HCT116 (cell line): Measurements from ENCODE around the gene KLHDC3. TPM values are rescaled to one million over a fixed set of nuclear protein-coding genes. Genes with fewer than 3 reads are reported as not detected.

ENCODE experiments used
- ATAC-seq: fragments of 200-7000 bp; cut with Tn5 transposase; 2 replicates; pipeline ENCODE4 v1.9.1; 2020; ENCODE audit warnings: mild to moderate bottlenecking, moderate library complexity
- BruUV-seq: library from RNA; stranded (reverse); fragments of 400-500 nt; replicated peaks from 2 replicates; lab custom pipeline; 2021; lab: Mats Ljungman, UMichigan
- CTCF ChIA-PET: fragments of 300-600 bp; sonication (Branson Sonifier 250); formaldehyde crosslinking; loops from one replicate; lab custom pipeline; 2021; ENCODE audit warnings: antibody characterized with exemption; lab: Charles Lee
- POLR2A ChIA-PET: fragments of 300-600, 350-600 bp; sonication (Branson Sonifier 250); formaldehyde crosslinking; loops from one replicate; lab custom pipeline; 2021; ENCODE audit warnings: antibody characterized with exemption; lab: Charles Lee
- RAD21 ChIA-PET, 2 experiments: fragments of 300-600 bp; sonication (Branson Sonifier 250); formaldehyde crosslinking; loops; one replicate each; lab custom pipeline; 2023; ENCODE audit warnings: low total read pairs in 2 of 2; ENCODE audit not compliant: uncharacterized antibody in 2 of 2, unreplicated experiment in 2 of 2, low non-redundant PET in 1 of 2; lab: Charles Lee
- DNase-seq: peaks from one replicate; pipeline ENCODE4 v3.0.0-alpha.2; 2010; ENCODE audit warnings: low read depth, low spot score
- H2AFZ ChIP-seq: fragments of 200-600 bp; shearing (Covaris generic), sonication (generic); 2 replicates; pipeline ENCODE4 v1.6.1; 2017; ENCODE audit warnings: low read depth, mixed run types, mixed read lengths, antibody characterized with exemption, low read length; ENCODE audit not compliant: poor library complexity, severe bottlenecking
- H3K27ac ChIP-seq: 2 replicates; pipeline ENCODE4 v1.5.1; 2012; ENCODE audit warnings: low read depth, low read length
- H3K27me3 ChIP-seq: fragments of 200-600 bp; sonication (generic); 2 replicates; pipeline ENCODE4 v1.6.1; 2016; ENCODE audit warnings: mixed run types, low read length, mixed read lengths; ENCODE audit not compliant: insufficient read depth
- H3K36me3 ChIP-seq, 2 experiments: fragments of 200-500 bp in 1 of 2; fragments of 200-600 bp in 1 of 2; sonication (Bioruptor generic) in 1 of 2; sonication (generic) in 1 of 2; 2 replicates each; pipeline versions ENCODE4 v1.5.1 to v1.6.1; 2014 to 2016; ENCODE audit warnings: low read length in 2 of 2, inconsistent platforms in 1 of 2, mixed read lengths in 1 of 2, mixed run types in 1 of 2; ENCODE audit not compliant: insufficient read depth in 2 of 2, control insufficient read depth in 1 of 2
- H3K4me1 ChIP-seq, 2 experiments: fragments of 200-600 bp in 1 of 2; sonication (generic) in 1 of 2; 2 replicates each; pipeline versions ENCODE4 v1.5.1 to v1.6.1; 2012 to 2017; ENCODE audit warnings: low read length in 2 of 2, inconsistent platforms in 1 of 2, mild to moderate bottlenecking in 1 of 2, mixed read lengths in 1 of 2, mixed run types in 1 of 2, moderate library complexity in 1 of 2; ENCODE audit not compliant: insufficient read depth in 2 of 2, control insufficient read depth in 1 of 2
- H3K4me2 ChIP-seq: fragments of 200-600 bp; sonication (generic); 2 replicates; pipeline ENCODE4 v1.6.1; 2017; ENCODE audit warnings: mixed run types, low read length, mixed read lengths
- H3K4me3 ChIP-seq, 2 experiments: fragments of 200-600 bp in 1 of 2; sonication (generic) in 1 of 2; replicated peaks in 1 of 2; 2 replicates each; pipeline ENCODE4 v1.5.1; 2011 to 2016; ENCODE audit warnings: low read length in 2 of 2, control low read depth in 1 of 2, low read depth in 1 of 2, mild to moderate bottlenecking in 1 of 2, mixed read lengths in 1 of 2, mixed run types in 1 of 2
- H3K79me2 ChIP-seq: fragments of 200-600 bp; sonication (generic); 2 replicates; pipeline ENCODE4 v1.6.1; 2017; ENCODE audit warnings: mild to moderate bottlenecking, mixed run types, low read length, moderate library complexity, mixed read lengths; ENCODE audit not compliant: insufficient read depth
- H3K9ac ChIP-seq: fragments of 200-600 bp; sonication (generic); 2 replicates; pipeline ENCODE4 v1.6.1; 2016; ENCODE audit warnings: low read length, mixed read lengths
- H3K9me2 ChIP-seq: fragments of 200-600 bp; sonication (generic), shearing (Covaris generic); 2 replicates; pipeline ENCODE4 v1.6.1; 2017; ENCODE audit warnings: mixed run types, mild to moderate bottlenecking, moderate library complexity; ENCODE audit not compliant: insufficient read depth
- H3K9me3 ChIP-seq, 2 experiments: fragments of 200-500 bp in 1 of 2; fragments of 200-600 bp in 1 of 2; sonication (Bioruptor generic) in 1 of 2; sonication (generic) in 1 of 2; 2 replicates each; pipeline ENCODE4 v1.6.1; 2014 to 2017; ENCODE audit warnings: low read length in 2 of 2, mixed read lengths in 2 of 2, inconsistent platforms in 1 of 2, low read depth in 1 of 2, mild to moderate bottlenecking in 1 of 2, mixed run types in 1 of 2, moderate library complexity in 1 of 2; ENCODE audit not compliant: control insufficient read depth in 1 of 2, insufficient read depth in 1 of 2
- H4K20me1 ChIP-seq: fragments of 200-600 bp; sonication (generic), shearing (Covaris generic); 2 replicates; pipeline ENCODE4 v1.6.1; 2017; ENCODE audit warnings: mixed run types, mild to moderate bottlenecking, moderate library complexity; ENCODE audit not compliant: insufficient read depth
- CEBPB ChIP-seq: IDR thresholded peaks from 2 replicates; pipeline ENCODE4 v1.6.1; 2012; ENCODE audit warnings: low read depth
- EGR1 ChIP-seq: IDR thresholded peaks from 2 replicates; pipeline ENCODE4 v1.6.1; 2012; ENCODE audit warnings: low read depth
- ELF1 ChIP-seq: IDR thresholded peaks from 2 replicates; pipeline ENCODE4 v1.6.1; 2012; ENCODE audit warnings: low read depth, borderline replicate concordance
- EZH2 ChIP-seq: fragments of 200-600 bp; sonication (generic); IDR thresholded peaks from 2 replicates; pipeline ENCODE4 v1.6.1; 2017; ENCODE audit warnings: antibody characterized with exemption, mixed run types
- EZH2phosphoT487 ChIP-seq: fragments of 200-600 bp; IDR thresholded peaks from 2 replicates; pipeline ENCODE4 v1.6.1; 2018; ENCODE audit warnings: antibody characterized with exemption, borderline replicate concordance
- FOSL1 ChIP-seq: IDR thresholded peaks from 2 replicates; pipeline ENCODE4 v1.6.1; 2012; ENCODE audit warnings: low read depth
- JUND ChIP-seq: IDR thresholded peaks from 2 replicates; pipeline ENCODE4 v1.6.1; 2012
- POLR2A ChIP-seq: IDR thresholded peaks from 2 replicates; pipeline ENCODE4 v1.7.0; 2011; ENCODE audit warnings: borderline replicate concordance; ENCODE audit not compliant: insufficient read depth, insufficient read length; ENCODE audit errors: extremely low read depth
- RAD21 ChIP-seq: IDR thresholded peaks from 2 replicates; pipeline ENCODE4 v1.6.1; 2012; ENCODE audit warnings: low read depth, mild to moderate bottlenecking
- SRF ChIP-seq: IDR thresholded peaks from 2 replicates; pipeline ENCODE4 v1.6.1; 2012; ENCODE audit warnings: low read depth
- TCF7L2 ChIP-seq: IDR thresholded peaks from 2 replicates; pipeline ENCODE4 v1.7.0; 2011; ENCODE audit warnings: borderline replicate concordance, inconsistent platforms; ENCODE audit not compliant: insufficient read depth, insufficient read length; ENCODE audit errors: extremely low read depth
- YY1 ChIP-seq: IDR thresholded peaks from 2 replicates; pipeline ENCODE4 v1.6.1; 2011; ENCODE audit warnings: low read length, low read depth, moderate library complexity, mild to moderate bottlenecking; ENCODE audit not compliant: insufficient replicate concordance; ENCODE audit errors: extremely low read depth
- ZFX ChIP-seq: fragments of 450-650 bp; IDR thresholded peaks from 2 replicates; pipeline ENCODE4 v1.6.1; 2017
- intact Hi-C: fragments of 100-400 bp; cut with micrococcal nuclease; formaldehyde crosslinking; loops from 2 replicates; pipeline ENCODE4 v1.10.0; 2022
- total RNA-seq: library from RNA; stranded (reverse); gene quantifications from one replicate; pipeline ENCODE4 v1.2.1, GENCODE V29; 2021; ENCODE audit not compliant: unreplicated experiment
- TF ChIP-seq, protein P1 (sequence below): IDR thresholded peaks from 2 replicates; pipeline ENCODE4 v1.6.1; 2012
- TF ChIP-seq, protein P2 (sequence below), 3 experiments: fragments of 200-600 bp in 1 of 3; sonication (generic) in 1 of 3; IDR thresholded peaks in 2 of 3; conservative IDR thresholded peaks in 1 of 3; 2 replicates each; pipeline ENCODE4 v1.5.1; 2012 to 2017; ENCODE audit warnings: low read depth in 2 of 3, low read length in 2 of 3, antibody characterized with exemption in 1 of 3, borderline replicate concordance in 1 of 3, control low read depth in 1 of 3, mild to moderate bottlenecking in 1 of 3, mixed read lengths in 1 of 3, mixed run types in 1 of 3, moderate library complexity in 1 of 3; ENCODE audit not compliant: insufficient read depth in 1 of 3
- TF ChIP-seq, protein P3 (sequence below): IDR thresholded peaks from 2 replicates; pipeline ENCODE4 v1.6.1; 2012; ENCODE audit warnings: low read depth

KLHDC3 gene
- total RNA-seq, 1 experiment from 2014 or later: 67.2 TPM

DNA sequence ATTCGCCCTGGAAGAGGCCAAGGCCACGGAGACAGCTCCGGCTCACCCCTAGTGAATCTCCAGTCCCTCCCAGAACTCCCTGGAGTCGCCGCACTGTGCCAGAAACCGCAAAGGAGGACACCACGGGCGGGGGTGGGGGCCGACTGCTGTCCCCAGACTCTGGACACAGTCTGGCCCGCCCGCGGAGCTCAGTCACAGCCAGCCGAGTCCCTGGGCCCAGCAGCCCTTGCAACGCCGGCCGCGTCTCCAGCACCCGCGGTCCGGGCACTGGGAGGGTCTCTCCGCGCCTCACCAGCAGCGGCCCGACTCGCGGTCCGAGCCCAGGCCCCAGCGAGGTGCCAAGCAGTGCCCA lies 35.6 kb upstream of the KLHDC3 start:
- peaks cover 26% of the 10 kb centered on the region for H3K79me2 ChIP-seq
- TF ChIP-seq, protein P1, sequence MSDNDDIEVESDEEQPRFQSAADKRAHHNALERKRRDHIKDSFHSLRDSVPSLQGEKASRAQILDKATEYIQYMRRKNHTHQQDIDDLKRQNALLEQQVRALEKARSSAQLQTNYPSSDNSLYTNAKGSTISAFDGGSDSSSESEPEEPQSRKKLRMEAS: no peak
- TF ChIP-seq RAD21 (no peak), EZH2phosphoT487 (no peak), JUND (no peak), ELF1 (no peak), EGR1 (no peak), YY1 (no peak), ZFX (no peak), EZH2 (no peak), FOSL1 (no peak), TCF7L2 (no peak), POLR2A (no peak), SRF (no peak), CEBPB (no peak)
- TF ChIP-seq, protein P2, sequence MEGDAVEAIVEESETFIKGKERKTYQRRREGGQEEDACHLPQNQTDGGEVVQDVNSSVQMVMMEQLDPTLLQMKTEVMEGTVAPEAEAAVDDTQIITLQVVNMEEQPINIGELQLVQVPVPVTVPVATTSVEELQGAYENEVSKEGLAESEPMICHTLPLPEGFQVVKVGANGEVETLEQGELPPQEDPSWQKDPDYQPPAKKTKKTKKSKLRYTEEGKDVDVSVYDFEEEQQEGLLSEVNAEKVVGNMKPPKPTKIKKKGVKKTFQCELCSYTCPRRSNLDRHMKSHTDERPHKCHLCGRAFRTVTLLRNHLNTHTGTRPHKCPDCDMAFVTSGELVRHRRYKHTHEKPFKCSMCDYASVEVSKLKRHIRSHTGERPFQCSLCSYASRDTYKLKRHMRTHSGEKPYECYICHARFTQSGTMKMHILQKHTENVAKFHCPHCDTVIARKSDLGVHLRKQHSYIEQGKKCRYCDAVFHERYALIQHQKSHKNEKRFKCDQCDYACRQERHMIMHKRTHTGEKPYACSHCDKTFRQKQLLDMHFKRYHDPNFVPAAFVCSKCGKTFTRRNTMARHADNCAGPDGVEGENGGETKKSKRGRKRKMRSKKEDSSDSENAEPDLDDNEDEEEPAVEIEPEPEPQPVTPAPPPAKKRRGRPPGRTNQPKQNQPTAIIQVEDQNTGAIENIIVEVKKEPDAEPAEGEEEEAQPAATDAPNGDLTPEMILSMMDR (IDR thresholded peaks at IDR 0.05 in 2 of 3, conservative IDR thresholded peaks at IDR 0.05 in 1 of 3; ENCODE audit: borderline replicate concordance in 1 of 3, insufficient read depth in 1 of 3, low read depth in 2 of 3, low read length in 2 of 3): no peak
- TF ChIP-seq, protein P3, sequence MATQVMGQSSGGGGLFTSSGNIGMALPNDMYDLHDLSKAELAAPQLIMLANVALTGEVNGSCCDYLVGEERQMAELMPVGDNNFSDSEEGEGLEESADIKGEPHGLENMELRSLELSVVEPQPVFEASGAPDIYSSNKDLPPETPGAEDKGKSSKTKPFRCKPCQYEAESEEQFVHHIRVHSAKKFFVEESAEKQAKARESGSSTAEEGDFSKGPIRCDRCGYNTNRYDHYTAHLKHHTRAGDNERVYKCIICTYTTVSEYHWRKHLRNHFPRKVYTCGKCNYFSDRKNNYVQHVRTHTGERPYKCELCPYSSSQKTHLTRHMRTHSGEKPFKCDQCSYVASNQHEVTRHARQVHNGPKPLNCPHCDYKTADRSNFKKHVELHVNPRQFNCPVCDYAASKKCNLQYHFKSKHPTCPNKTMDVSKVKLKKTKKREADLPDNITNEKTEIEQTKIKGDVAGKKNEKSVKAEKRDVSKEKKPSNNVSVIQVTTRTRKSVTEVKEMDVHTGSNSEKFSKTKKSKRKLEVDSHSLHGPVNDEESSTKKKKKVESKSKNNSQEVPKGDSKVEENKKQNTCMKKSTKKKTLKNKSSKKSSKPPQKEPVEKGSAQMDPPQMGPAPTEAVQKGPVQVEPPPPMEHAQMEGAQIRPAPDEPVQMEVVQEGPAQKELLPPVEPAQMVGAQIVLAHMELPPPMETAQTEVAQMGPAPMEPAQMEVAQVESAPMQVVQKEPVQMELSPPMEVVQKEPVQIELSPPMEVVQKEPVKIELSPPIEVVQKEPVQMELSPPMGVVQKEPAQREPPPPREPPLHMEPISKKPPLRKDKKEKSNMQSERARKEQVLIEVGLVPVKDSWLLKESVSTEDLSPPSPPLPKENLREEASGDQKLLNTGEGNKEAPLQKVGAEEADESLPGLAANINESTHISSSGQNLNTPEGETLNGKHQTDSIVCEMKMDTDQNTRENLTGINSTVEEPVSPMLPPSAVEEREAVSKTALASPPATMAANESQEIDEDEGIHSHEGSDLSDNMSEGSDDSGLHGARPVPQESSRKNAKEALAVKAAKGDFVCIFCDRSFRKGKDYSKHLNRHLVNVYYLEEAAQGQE: no peak
- TF ChIP-seq, all 23 proteins: peak for 0
- intact Hi-C loops: no loop called here
- ATAC-seq: peak; percentile 51
- ChIA-PET RAD21 (no interaction called here), POLR2A (interaction anchor here (0.9 to 1.6 kb wide), 4 partner anchors 9 to 196 kb away, joined by 3 to 6 read pairs (median 5); partner anchors contain the start of genes CNPY3 and RRP36), CTCF (no interaction called here)
- no TSS peak for BruUV-seq
- Histone ChIP-seq H3K4me3 (peak overlapping the region; percentile 87 to 90), H2AFZ (no peak overlapping the region), H3K27ac (peak overlapping the region; percentile 82), H3K4me2 (peak overlapping the region; percentile 94), H3K4me1 (peaks cover 4 to 21% of the 10 kb centered on the region in 2 experiments; a peak in 2 of 4 replicates), H4K20me1 (no peaks in the 10 kb centered on the region), H3K9me3 (no peaks in the 10 kb centered on the region), H3K27me3 (no peaks in the 10 kb centered on the region), H3K9ac (peak overlapping the region; percentile 79), H3K36me3 (no peaks in the 10 kb centered on the region), H3K9me2 (no peaks in the 10 kb centered on the region)
- DNase-seq: no peak
